ENCODE results near the gene MAD1L1. TPM values are rescaled to one million over a fixed set of nuclear protein-coding genes. Genes with fewer than 3 reads are reported as not detected.

The MAD1L1 gene
- total and polyA plus RNA-seq, 2 donors (not counting 1 experiment from before 2014, with no cell fraction given) = 9.8 to 29.4 TPM

DNA sequence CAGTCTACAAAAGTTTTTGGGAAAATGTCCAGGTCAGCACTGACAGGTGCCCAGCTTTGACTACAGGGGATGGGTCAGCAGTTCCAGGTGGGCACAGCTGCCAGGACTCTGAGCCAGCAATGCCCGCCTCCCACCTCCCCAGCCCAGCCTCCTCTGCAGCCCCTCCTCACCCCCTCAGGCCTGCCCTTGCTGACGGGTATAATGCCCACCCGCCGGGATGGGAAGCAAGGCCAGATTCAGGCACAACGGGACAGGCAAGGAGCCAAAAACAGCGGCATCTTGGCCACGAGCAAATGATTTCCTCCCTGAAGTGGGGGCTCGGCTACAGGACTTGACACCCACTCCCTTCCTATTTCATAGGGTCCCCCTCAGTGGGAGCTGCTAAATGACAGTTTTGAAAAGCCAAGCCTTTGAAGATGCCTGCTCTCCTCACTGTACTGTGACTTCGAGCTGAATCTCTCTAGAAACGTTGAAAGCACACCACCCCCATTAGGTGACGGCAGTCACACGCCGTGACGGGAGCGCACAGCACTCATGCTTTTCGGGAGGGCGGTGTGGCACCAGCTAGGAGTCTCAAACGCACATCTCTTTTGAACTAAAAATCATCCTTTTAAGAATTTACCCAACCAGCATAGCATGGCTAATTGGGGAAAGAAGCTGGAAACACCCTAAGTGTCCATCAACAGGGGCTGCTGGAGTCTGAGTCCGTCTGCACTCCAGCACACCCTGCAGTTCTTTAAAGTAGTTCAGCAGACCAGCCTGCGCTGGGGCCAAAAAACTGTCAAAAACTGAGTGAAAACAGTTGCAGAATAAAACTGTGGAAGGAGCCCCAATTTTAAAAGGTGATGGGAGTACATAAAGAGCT, 29.6 kb downstream of the MAD1L1 start:
- no peak overlapping the region for H3K27ac ChIP-seq (ENCODE audit: insufficient read depth, low read length)
- no peak overlapping the region for H3K4me3 ChIP-seq (replicated peaks in 1 of 4; ENCODE audit: control extremely low read depth in 1 of 4, insufficient read depth in 1 of 4, low read depth in 3 of 4, low read length in 4 of 4)
- H4K20me1 ChIP-seq (ENCODE audit: control insufficient read depth, extremely low read depth, insufficient read depth, low read length) = no peaks in the 10 kb centered on the region
- no peak overlapping the region for H3K4me2 ChIP-seq (ENCODE audit: extremely low read depth, insufficient read depth, low read length)
- H3K36me3 ChIP-seq (ENCODE audit: control insufficient read depth, insufficient read depth, low read length) = peaks cover 5% of the 10 kb centered on the region
- peak in 1 of 2 donors; percentile 46 for DNase-seq (ENCODE audit: low read depth in 2 of 2)
- no peak overlapping the region for H2AFZ ChIP-seq (ENCODE audit: low read length)
- TF ChIP-seq, protein P1, sequence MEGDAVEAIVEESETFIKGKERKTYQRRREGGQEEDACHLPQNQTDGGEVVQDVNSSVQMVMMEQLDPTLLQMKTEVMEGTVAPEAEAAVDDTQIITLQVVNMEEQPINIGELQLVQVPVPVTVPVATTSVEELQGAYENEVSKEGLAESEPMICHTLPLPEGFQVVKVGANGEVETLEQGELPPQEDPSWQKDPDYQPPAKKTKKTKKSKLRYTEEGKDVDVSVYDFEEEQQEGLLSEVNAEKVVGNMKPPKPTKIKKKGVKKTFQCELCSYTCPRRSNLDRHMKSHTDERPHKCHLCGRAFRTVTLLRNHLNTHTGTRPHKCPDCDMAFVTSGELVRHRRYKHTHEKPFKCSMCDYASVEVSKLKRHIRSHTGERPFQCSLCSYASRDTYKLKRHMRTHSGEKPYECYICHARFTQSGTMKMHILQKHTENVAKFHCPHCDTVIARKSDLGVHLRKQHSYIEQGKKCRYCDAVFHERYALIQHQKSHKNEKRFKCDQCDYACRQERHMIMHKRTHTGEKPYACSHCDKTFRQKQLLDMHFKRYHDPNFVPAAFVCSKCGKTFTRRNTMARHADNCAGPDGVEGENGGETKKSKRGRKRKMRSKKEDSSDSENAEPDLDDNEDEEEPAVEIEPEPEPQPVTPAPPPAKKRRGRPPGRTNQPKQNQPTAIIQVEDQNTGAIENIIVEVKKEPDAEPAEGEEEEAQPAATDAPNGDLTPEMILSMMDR (conservative IDR thresholded peaks at IDR 0.05 in 1 of 2, IDR thresholded peaks at IDR 0.05 in 1 of 2; ENCODE audit: low read depth in 1 of 2, low read length in 2 of 2) = peak; percentile 9 to 28
- no peak for TF ChIP-seq EZH2 (IDR thresholded peaks at IDR 0.05; ENCODE audit: low read length, missing control alignments)
- H3K27me3 ChIP-seq (ENCODE audit: control insufficient read depth, insufficient read depth, low read length) = no peaks in the 10 kb centered on the region
- peaks cover 6% of the 10 kb centered on the region for H3K4me1 ChIP-seq (ENCODE audit: control insufficient read depth, extremely low read depth, insufficient read depth, low read length)
- no peaks in the 10 kb centered on the region for H3K9me3 ChIP-seq (ENCODE audit: control insufficient read depth, insufficient read depth, low read depth, low read length)
- no peak overlapping the region for H3K9ac ChIP-seq (ENCODE audit: insufficient read depth, low read length)
- no peaks in the 10 kb centered on the region for H3K79me2 ChIP-seq (ENCODE audit: control insufficient read depth, insufficient read depth, low read length)

DNA sequence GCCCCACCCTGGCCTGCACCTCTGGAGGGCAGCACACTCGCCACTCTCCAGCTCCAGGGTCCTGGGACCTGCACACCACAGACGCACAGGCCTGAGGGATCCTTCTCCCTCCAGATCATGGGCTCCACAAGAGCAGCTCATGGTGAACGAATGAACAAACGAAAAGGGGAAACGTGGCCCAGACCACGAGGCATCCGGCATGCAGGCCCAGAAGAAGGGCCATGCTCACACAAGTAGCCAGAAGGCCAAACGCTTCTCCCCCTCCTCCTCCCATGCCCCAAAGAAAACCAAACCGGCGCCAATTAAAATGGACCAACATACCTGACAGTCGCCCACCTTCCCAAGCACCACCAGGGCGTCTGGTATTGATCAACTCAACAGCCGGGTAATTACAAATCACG, 30.4 kb downstream of the MAD1L1 start:
- Histone ChIP-seq H3K79me2 (ENCODE audit: control insufficient read depth, insufficient read depth, low read length) (no peaks in the 10 kb centered on the region), H3K9ac (ENCODE audit: insufficient read depth, low read length) (no peak overlapping the region), H3K4me1 (ENCODE audit: control insufficient read depth, extremely low read depth, insufficient read depth, low read length) (peaks cover 6% of the 10 kb centered on the region), H4K20me1 (ENCODE audit: control insufficient read depth, extremely low read depth, insufficient read depth, low read length) (no peaks in the 10 kb centered on the region), H3K4me3 (replicated peaks in 1 of 4; ENCODE audit: control extremely low read depth in 1 of 4, insufficient read depth in 1 of 4, low read depth in 3 of 4, low read length in 4 of 4) (no peak overlapping the region), H3K36me3 (ENCODE audit: control insufficient read depth, insufficient read depth, low read length) (peaks cover 5% of the 10 kb centered on the region), H3K9me3 (ENCODE audit: control insufficient read depth, insufficient read depth, low read depth, low read length) (no peaks in the 10 kb centered on the region), H3K27me3 (ENCODE audit: control insufficient read depth, insufficient read depth, low read length) (no peaks in the 10 kb centered on the region), H3K4me2 (ENCODE audit: extremely low read depth, insufficient read depth, low read length) (no peak overlapping the region), H3K27ac (ENCODE audit: insufficient read depth, low read length) (no peak overlapping the region), H2AFZ (ENCODE audit: low read length) (no peak overlapping the region)
- TF ChIP-seq, protein P1 (conservative IDR thresholded peaks at IDR 0.05 in 1 of 2, IDR thresholded peaks at IDR 0.05 in 1 of 2; ENCODE audit: low read depth in 1 of 2, low read length in 2 of 2) = no peak
- no peak for TF ChIP-seq EZH2 (IDR thresholded peaks at IDR 0.05; ENCODE audit: low read length, missing control alignments)
- DNase-seq (ENCODE audit: low read depth in 2 of 2) = no peak

DNA sequence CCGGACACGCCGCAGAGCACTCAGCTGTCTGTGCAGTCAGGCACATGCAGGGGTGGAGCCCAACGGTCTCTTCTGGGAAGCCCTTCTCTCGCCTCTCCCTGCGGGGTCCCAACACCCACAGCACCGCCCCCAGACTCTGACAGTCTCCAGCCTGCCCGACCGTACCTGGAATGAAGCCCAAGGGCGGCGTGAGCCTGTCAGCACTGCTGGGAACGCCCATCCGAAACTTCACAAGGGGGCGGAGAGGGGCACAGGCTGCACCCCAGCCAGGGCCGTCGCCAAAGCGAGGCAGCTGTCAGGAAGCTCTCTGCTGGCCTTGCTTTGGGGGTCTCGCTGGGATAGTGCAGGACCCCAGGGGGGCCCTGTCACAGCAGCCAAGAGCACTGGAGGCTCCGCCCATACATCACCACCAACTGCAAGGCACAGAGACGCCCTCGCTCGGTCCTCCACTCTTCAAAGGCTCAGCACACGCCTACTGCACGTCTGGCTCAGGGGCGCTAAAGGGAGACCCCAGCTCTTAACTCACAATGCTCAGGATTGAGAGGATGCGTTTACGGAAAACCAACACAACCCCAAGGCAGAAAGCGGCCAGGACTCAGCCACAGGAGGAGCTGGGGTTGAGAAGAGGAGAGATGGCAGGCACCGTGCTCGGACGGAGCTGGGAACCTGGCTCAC, 30.9 kb downstream of the MAD1L1 start:
- Histone ChIP-seq H3K4me1 (ENCODE audit: control insufficient read depth, extremely low read depth, insufficient read depth, low read length) (peaks cover 6% of the 10 kb centered on the region), H4K20me1 (ENCODE audit: control insufficient read depth, extremely low read depth, insufficient read depth, low read length) (no peaks in the 10 kb centered on the region), H3K27ac (ENCODE audit: insufficient read depth, low read length) (no peak overlapping the region), H3K79me2 (ENCODE audit: control insufficient read depth, insufficient read depth, low read length) (no peaks in the 10 kb centered on the region), H2AFZ (ENCODE audit: low read length) (no peak overlapping the region), H3K9ac (ENCODE audit: insufficient read depth, low read length) (no peak overlapping the region), H3K9me3 (ENCODE audit: control insufficient read depth, insufficient read depth, low read depth, low read length) (no peaks in the 10 kb centered on the region), H3K4me3 (replicated peaks in 1 of 4; ENCODE audit: control extremely low read depth in 1 of 4, insufficient read depth in 1 of 4, low read depth in 3 of 4, low read length in 4 of 4) (no peak overlapping the region), H3K4me2 (ENCODE audit: extremely low read depth, insufficient read depth, low read length) (no peak overlapping the region), H3K27me3 (ENCODE audit: control insufficient read depth, insufficient read depth, low read length) (no peaks in the 10 kb centered on the region), H3K36me3 (ENCODE audit: control insufficient read depth, insufficient read depth, low read length) (peaks cover 5% of the 10 kb centered on the region)
- TF ChIP-seq, protein P1 (conservative IDR thresholded peaks at IDR 0.05 in 1 of 2, IDR thresholded peaks at IDR 0.05 in 1 of 2; ENCODE audit: low read depth in 1 of 2, low read length in 2 of 2) = no peak
- no peak for TF ChIP-seq EZH2 (IDR thresholded peaks at IDR 0.05; ENCODE audit: low read length, missing control alignments)
- DNase-seq (ENCODE audit: low read depth in 2 of 2) = no peak

Measured in fibroblast of lung (primary cell).